Loucy (cell line): ENCODE data around the gene ZC3H18.

ENCODE experiments used
- H2AFZ ChIP-seq: fragments of 200-600 bp; sonication (generic); 2 replicates; pipeline ENCODE4 v1.6.0; 2016; ENCODE audit warnings: antibody characterized with exemption, mild to moderate bottlenecking, low read length, moderate library complexity
- H3F3A ChIP-seq: fragments of 200-600 bp; 2 replicates; pipeline ENCODE4 v1.6.0; 2016; ENCODE audit warnings: antibody characterized with exemption, low read depth, mild to moderate bottlenecking
- H3K27me3 ChIP-seq: fragments of 200-600 bp; sonication (generic); 2 replicates; pipeline ENCODE4 v1.6.1; 2014; ENCODE audit warnings: low read length, mild to moderate bottlenecking; ENCODE audit not compliant: insufficient read depth, poor library complexity, severe bottlenecking
- H3K36me3 ChIP-seq: fragments of 200-600 bp; sonication (generic); 2 replicates; pipeline ENCODE4 v1.6.1; 2016; ENCODE audit warnings: low read length; ENCODE audit not compliant: insufficient read depth
- H3K4me1 ChIP-seq: fragments of 200-600 bp; sonication (generic); 2 replicates; pipeline ENCODE4 v1.5.1; 2014; ENCODE audit warnings: low read length, mild to moderate bottlenecking; ENCODE audit not compliant: insufficient read depth, poor library complexity, severe bottlenecking
- H3K4me2 ChIP-seq: fragments of 200-600 bp; sonication (generic); 2 replicates; pipeline ENCODE4 v1.6.0; 2014; ENCODE audit warnings: antibody characterized with exemption, low read length, low read depth, mild to moderate bottlenecking; ENCODE audit not compliant: poor library complexity, severe bottlenecking
- H3K4me3 ChIP-seq: fragments of 200-600 bp; sonication (generic); 2 replicates; pipeline ENCODE4 v1.5.1; 2014; ENCODE audit warnings: low read length, mild to moderate bottlenecking, mixed read lengths; ENCODE audit not compliant: poor library complexity, severe bottlenecking
- H3K79me2 ChIP-seq: fragments of 200-600 bp; sonication (generic); 2 replicates; pipeline ENCODE4 v1.6.1; 2014; ENCODE audit warnings: low read length; ENCODE audit not compliant: insufficient read depth
- H3K9ac ChIP-seq: fragments of 200-600 bp; sonication (generic); 2 replicates; pipeline ENCODE4 v1.6.0; 2014; ENCODE audit warnings: mild to moderate bottlenecking, low read depth, low read length, moderate library complexity; ENCODE audit not compliant: poor library complexity, severe bottlenecking
- H3K9me2 ChIP-seq: fragments of 200-600 bp; sonication (generic); replicated peaks from 2 replicates; pipeline ENCODE4 v1.6.1; 2016; ENCODE audit warnings: low read depth, low read length, mixed read lengths
- H3K9me3 ChIP-seq: fragments of 200-600 bp; sonication (generic); 2 replicates; pipeline ENCODE4 v1.6.1; 2014; ENCODE audit warnings: mild to moderate bottlenecking, antibody characterized with exemption, low read length, low read depth; ENCODE audit not compliant: insufficient read depth
- H4K20me1 ChIP-seq: fragments of 200-600 bp; sonication (generic); 2 replicates; pipeline ENCODE4 v1.6.0; 2014; ENCODE audit warnings: antibody characterized with exemption, low read length, mild to moderate bottlenecking; ENCODE audit not compliant: insufficient read depth, poor library complexity, severe bottlenecking
- CTCF ChIP-seq: fragments of 200-600 bp; sonication (generic); conservative IDR thresholded peaks from 2 replicates; pipeline ENCODE4 v1.5.1; 2014; ENCODE audit warnings: mild to moderate bottlenecking, antibody characterized with exemption, low read length
- EZH2phosphoT487 ChIP-seq: fragments of 200-600 bp; IDR thresholded peaks from 2 replicates; pipeline ENCODE4 v1.6.1; 2018; ENCODE audit warnings: antibody characterized with exemption, mild to moderate bottlenecking, moderate library complexity, borderline replicate concordance

Gene ZC3H18

DNA sequence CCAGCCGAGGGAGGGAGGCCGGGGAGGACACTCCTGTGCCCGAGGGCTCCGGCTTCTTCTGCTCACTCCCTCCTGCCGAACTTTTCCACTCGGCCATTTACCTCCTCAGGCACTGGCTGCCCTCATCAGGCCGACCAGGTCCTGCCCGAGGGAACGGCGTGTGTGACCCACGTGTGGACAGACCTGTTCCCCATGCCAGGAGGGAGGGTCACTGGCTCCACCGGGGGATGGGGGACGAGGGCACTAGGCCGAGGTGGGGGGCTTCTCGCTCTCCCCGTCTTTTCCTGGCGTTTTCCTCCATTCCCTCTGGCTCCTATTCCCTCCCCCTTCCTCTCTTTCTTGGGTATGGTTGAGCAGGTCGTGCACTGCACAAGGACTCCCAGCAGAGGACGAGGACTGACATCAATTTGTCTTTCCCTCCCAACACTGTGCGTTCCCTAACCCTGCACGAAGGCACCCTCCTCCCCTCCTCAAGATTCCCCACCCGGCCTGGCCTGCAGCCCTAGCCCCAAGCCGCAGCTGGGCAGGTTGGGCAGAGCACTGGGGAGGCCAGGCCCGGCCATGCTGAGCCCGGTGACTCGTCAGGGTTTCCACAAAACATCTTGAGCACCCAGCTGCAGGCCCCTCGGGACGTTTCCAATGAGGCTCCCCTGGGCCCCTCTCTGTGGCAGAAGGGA, 64.9 kb downstream of the ZC3H18 start:
- Histone ChIP-seq H3K4me2 (no peak overlapping the region), H3K4me1 (no peaks in the 10 kb centered on the region), H3K9me2 (no peaks in the 10 kb centered on the region), H4K20me1 (no peaks in the 10 kb centered on the region), H3K27me3 (no peaks in the 10 kb centered on the region), H3K79me2 (no peaks in the 10 kb centered on the region), H3K9me3 (no peaks in the 10 kb centered on the region), H2AFZ (no peak overlapping the region), H3K36me3 (peaks cover 4% of the 10 kb centered on the region; the same call in 1 of the 2 replicates), H3F3A (no peaks in the 10 kb centered on the region), H3K9ac (no peak overlapping the region), H3K4me3 (no peak overlapping the region)
- TF ChIP-seq CTCF, result no peak
- TF ChIP-seq EZH2phosphoT487, result no peak

DNA sequence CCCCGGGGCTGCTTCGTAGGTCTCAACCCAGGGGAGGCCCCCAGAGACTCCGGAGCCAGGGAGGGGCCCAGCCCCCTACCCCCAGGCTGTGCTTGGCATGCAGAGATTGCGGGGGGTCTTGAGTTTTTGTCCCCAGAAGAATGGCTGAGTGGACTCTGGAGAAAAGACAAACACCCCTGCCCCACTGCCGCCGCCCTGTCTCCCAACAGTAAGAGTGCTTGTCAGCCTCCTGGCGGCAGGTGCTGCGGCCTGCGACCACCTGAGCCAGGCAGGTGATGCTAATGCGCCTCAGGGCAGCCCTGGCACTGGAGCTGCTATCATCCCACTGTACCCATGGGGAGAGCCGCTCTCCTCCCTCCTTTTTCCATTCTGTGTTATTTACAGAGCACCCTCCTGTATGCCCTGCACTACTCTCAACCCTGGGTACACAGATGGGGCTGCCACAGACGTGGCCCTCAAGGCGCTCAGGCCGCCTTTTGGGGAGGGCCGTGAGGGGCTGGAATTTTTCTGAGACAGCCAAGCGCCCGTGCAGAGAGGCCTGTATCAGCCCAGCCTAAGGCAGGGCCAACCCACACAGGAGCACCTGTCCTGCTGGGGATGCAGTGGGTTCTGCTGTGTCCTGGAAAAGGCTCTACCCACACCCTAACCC, 65.6 kb downstream of the ZC3H18 start:
- Histone ChIP-seq H3F3A (no peaks in the 10 kb centered on the region), H3K4me3 (no peak overlapping the region), H2AFZ (no peak overlapping the region), H4K20me1 (no peaks in the 10 kb centered on the region), H3K79me2 (no peaks in the 10 kb centered on the region), H3K9ac (no peak overlapping the region), H3K4me2 (no peak overlapping the region), H3K9me2 (no peaks in the 10 kb centered on the region), H3K9me3 (no peaks in the 10 kb centered on the region), H3K27me3 (no peaks in the 10 kb centered on the region), H3K36me3 (no peaks in the 10 kb centered on the region), H3K4me1 (no peaks in the 10 kb centered on the region)
- TF ChIP-seq CTCF, result no peak
- no peak for TF ChIP-seq EZH2phosphoT487

DNA sequence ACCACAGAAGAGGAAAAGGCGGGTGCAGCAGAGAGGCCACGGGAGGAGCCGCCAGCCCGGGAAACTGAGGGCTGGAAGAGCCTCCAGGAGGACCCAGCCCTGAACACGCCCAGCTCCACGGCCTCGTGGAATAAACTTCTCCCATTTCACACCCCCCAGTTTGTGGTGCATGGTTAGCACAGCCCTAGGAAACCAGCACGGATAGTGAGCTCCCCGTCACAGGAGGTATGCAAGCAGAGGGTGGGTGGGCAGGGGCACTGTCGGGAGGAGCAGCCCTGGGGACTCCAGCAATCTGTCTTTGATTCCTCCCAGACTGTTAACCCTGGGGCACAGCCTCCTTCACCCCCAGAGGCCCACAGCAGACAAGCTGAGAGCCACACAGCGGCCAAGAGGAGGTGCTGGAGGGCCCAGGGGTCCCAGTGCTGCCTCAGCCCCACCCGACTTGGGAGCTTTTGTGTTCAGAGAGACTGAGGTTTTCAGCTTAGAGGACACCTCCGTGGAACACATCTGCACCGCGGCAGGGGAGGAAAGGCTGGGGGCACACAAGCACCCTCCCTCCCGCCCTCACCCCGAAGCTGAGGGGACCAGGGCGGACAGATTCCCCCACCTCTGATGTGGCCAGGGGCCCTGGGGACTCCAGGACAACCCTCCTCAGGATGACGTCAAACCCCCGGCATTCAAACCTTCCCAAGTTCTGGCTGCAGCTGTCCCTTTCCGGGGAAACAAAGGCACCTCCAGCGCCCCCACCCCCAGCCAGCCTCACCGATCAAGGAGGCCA, 66.5 kb downstream of the ZC3H18 start:
- H3K4me1 ChIP-seq, result no peaks in the 10 kb centered on the region
- no peak overlapping the region for H3K9ac ChIP-seq
- no peak for TF ChIP-seq EZH2phosphoT487
- no peak for TF ChIP-seq CTCF
- H2AFZ ChIP-seq, result no peak overlapping the region
- H3K79me2 ChIP-seq, result no peaks in the 10 kb centered on the region
- no peak overlapping the region for H3K4me2 ChIP-seq
- no peak overlapping the region for H3K4me3 ChIP-seq
- no peaks in the 10 kb centered on the region for H3K27me3 ChIP-seq
- no peaks in the 10 kb centered on the region for H3F3A ChIP-seq
- no peaks in the 10 kb centered on the region for H3K9me3 ChIP-seq
- no peaks in the 10 kb centered on the region for H4K20me1 ChIP-seq
- H3K36me3 ChIP-seq, result no peaks in the 10 kb centered on the region
- H3K9me2 ChIP-seq, result no peaks in the 10 kb centered on the region
